H9 (cell line): Measurements from ENCODE around the gene AKR1C2. TPM values are rescaled to one million over a fixed set of nuclear protein-coding genes. Genes with fewer than 3 reads are reported as not detected.
"Not testable (repeated sequence)": the region's sequence is repeated elsewhere in the genome, so short reads cannot be mapped to it uniquely, and the experiment has no call there.

Source experiments
- DNase-seq: peaks from one replicate; pipeline ENCODE4 v3.0.0-alpha.2; 2017
- H2AFZ ChIP-seq: one replicate; pipeline ENCODE4 v1.6.1; 2013; ENCODE audit warnings: mild to moderate bottlenecking, low read length, control low read depth, moderate library complexity
- H2AK5ac ChIP-seq: 2 replicates; pipeline ENCODE4 v1.6.1; 2013; ENCODE audit warnings: low read length, control low read depth, mixed read lengths; ENCODE audit not compliant: insufficient read length
- H2BK120ac ChIP-seq: one replicate; pipeline ENCODE4 v1.6.1; 2013; ENCODE audit warnings: low read depth, mild to moderate bottlenecking, low read length, control low read depth, inconsistent platforms; ENCODE audit not compliant: poor library complexity, severe bottlenecking
- H2BK12ac ChIP-seq: 2 replicates; pipeline ENCODE4 v1.6.1; 2013; ENCODE audit warnings: low read length, control low read depth, mixed read lengths, low read depth; ENCODE audit not compliant: insufficient read length
- H2BK15ac ChIP-seq: 2 replicates; pipeline ENCODE4 v1.6.1; 2013; ENCODE audit warnings: low read depth, low read length, control low read depth
- H2BK20ac ChIP-seq: one replicate; pipeline ENCODE4 v1.6.1; 2013; ENCODE audit warnings: low read depth, mild to moderate bottlenecking, low read length, control low read depth, inconsistent platforms; ENCODE audit not compliant: poor library complexity, severe bottlenecking
- H2BK5ac ChIP-seq: 2 replicates; pipeline ENCODE4 v1.6.1; 2013; ENCODE audit warnings: low read length, control low read depth, mixed read lengths; ENCODE audit not compliant: insufficient read length
- H3K14ac ChIP-seq: 2 replicates; pipeline ENCODE4 v1.6.1; 2013; ENCODE audit warnings: low read length, control low read depth; ENCODE audit not compliant: insufficient read depth
- H3K18ac ChIP-seq: 2 replicates; pipeline ENCODE4 v1.6.1; 2013; ENCODE audit warnings: low read depth, mild to moderate bottlenecking, mixed read lengths, low read length, control low read depth; ENCODE audit not compliant: insufficient read length
- H3K23ac ChIP-seq: 2 replicates; pipeline ENCODE4 v1.6.1; 2013; ENCODE audit warnings: low read length, control low read depth, mixed read lengths, low read depth; ENCODE audit not compliant: insufficient read length
- H3K23me2 ChIP-seq: 2 replicates; pipeline ENCODE4 v1.6.1; 2013; ENCODE audit warnings: low read depth, mild to moderate bottlenecking, mixed read lengths, low read length, control low read depth; ENCODE audit not compliant: insufficient read length, poor library complexity, severe bottlenecking
- H3K27ac ChIP-seq: 2 replicates; pipeline ENCODE4 v1.5.1; 2013; ENCODE audit warnings: low read length, control low read depth, mixed read lengths, low read depth; ENCODE audit not compliant: insufficient read length
- H3K27me3 ChIP-seq: 2 replicates; pipeline ENCODE4 v1.6.1; 2013; ENCODE audit warnings: low read length, control low read depth, inconsistent platforms; ENCODE audit not compliant: insufficient read depth
- H3K4ac ChIP-seq: 2 replicates; pipeline ENCODE4 v1.6.1; 2013; ENCODE audit warnings: low read depth, mild to moderate bottlenecking, control low read depth, inconsistent platforms, low read length, moderate library complexity
- H3K4me1 ChIP-seq: 2 replicates; pipeline ENCODE4 v1.6.1; 2013; ENCODE audit warnings: low read length, control low read depth, inconsistent platforms; ENCODE audit not compliant: insufficient read depth
- H3K4me2 ChIP-seq: 2 replicates; pipeline ENCODE4 v1.6.1; 2013; ENCODE audit warnings: low read length, control low read depth, mixed read lengths; ENCODE audit not compliant: insufficient read length, insufficient read depth
- H3K56ac ChIP-seq: 2 replicates; pipeline ENCODE4 v1.6.1; 2013; ENCODE audit warnings: low read depth, mild to moderate bottlenecking, mixed read lengths, low read length, control low read depth; ENCODE audit not compliant: insufficient read length
- H3K79me1 ChIP-seq: 2 replicates; pipeline ENCODE4 v1.6.1; 2013; ENCODE audit warnings: low read depth, mild to moderate bottlenecking, moderate library complexity, low read length, control low read depth, inconsistent platforms; ENCODE audit not compliant: insufficient read depth, poor library complexity, severe bottlenecking
- H3K79me2 ChIP-seq: 2 replicates; pipeline ENCODE4 v1.6.1; 2013; ENCODE audit warnings: low read length, control low read depth, inconsistent platforms; ENCODE audit not compliant: insufficient read depth
- H3K9ac ChIP-seq: 2 replicates; pipeline ENCODE4 v1.6.1; 2013; ENCODE audit warnings: low read length, control low read depth, mixed read lengths; ENCODE audit not compliant: insufficient read length; ENCODE audit errors: extremely low read depth
- H3K9me3 ChIP-seq: one replicate; pipeline ENCODE4 v1.6.1; 2013; ENCODE audit warnings: low read depth, low read length, inconsistent platforms; ENCODE audit not compliant: control insufficient read depth
- H3T11ph ChIP-seq: one replicate; pipeline ENCODE4 v1.6.1; 2013; ENCODE audit warnings: mild to moderate bottlenecking, low read length, control low read depth, inconsistent platforms
- H4K20me1 ChIP-seq: one replicate; pipeline ENCODE4 v1.6.1; 2013; ENCODE audit not compliant: control insufficient read depth, insufficient read length, insufficient read depth
- H4K5ac ChIP-seq: 2 replicates; pipeline ENCODE4 v1.6.1; 2013; ENCODE audit warnings: low read depth, mild to moderate bottlenecking, mixed read lengths, low read length, control low read depth; ENCODE audit not compliant: insufficient read length
- H4K8ac ChIP-seq: replicated peaks from 2 replicates; pipeline ENCODE4 v1.6.1; 2013; ENCODE audit warnings: low read length, control low read depth, mixed read lengths, low read depth; ENCODE audit not compliant: insufficient read length
- H4K91ac ChIP-seq: 2 replicates; pipeline ENCODE4 v1.6.1; 2013; ENCODE audit warnings: low read depth, mild to moderate bottlenecking, moderate library complexity, mixed read lengths, low read length, control low read depth; ENCODE audit not compliant: insufficient read length
- H3K27ac Mint-ChIP-seq, 3 experiments: 2 replicates in 2 of 3; 3 replicates in 1 of 3; pipeline ENCODE4 v1.8.0; 2020 to 2021; ENCODE audit warnings: mixed read lengths in 3 of 3, mild to moderate bottlenecking in 1 of 3, moderate library complexity in 1 of 3
- H3K27me3 Mint-ChIP-seq: 2 replicates; pipeline ENCODE4 v1.8.0; 2021; ENCODE audit warnings: low read depth, mild to moderate bottlenecking, moderate library complexity, mixed read lengths
- H3K36me3 Mint-ChIP-seq, 3 experiments: 2 replicates in 2 of 3; 3 replicates in 1 of 3; pipeline ENCODE4 v1.8.0; 2020 to 2021; ENCODE audit warnings: low read depth in 3 of 3, mixed read lengths in 3 of 3; ENCODE audit not compliant: insufficient read depth in 1 of 3
- H3K4me1 Mint-ChIP-seq, 2 experiments: 2 replicates each; pipeline ENCODE4 v1.8.0; 2020; ENCODE audit warnings: mixed read lengths in 2 of 2
- H3K4me3 Mint-ChIP-seq, 2 experiments: 2 replicates in 1 of 2; 3 replicates in 1 of 2; pipeline ENCODE4 v1.8.0; 2020 to 2021; ENCODE audit warnings: mild to moderate bottlenecking in 2 of 2, mixed read lengths in 2 of 2, moderate library complexity in 1 of 2
- H3K9me3 Mint-ChIP-seq, 2 experiments: 2 replicates in 1 of 2; 3 replicates in 1 of 2; pipeline ENCODE4 v1.8.0; 2020; ENCODE audit warnings: mild to moderate bottlenecking in 2 of 2, mixed read lengths in 2 of 2, moderate library complexity in 1 of 2
- WGBS: extraction: QIAGEN DNeasy Blood & Tissue Kit; methylation state at CpG from one replicate; pipeline ENCODE4 v1.1.7; 2013; ENCODE audit warnings: missing lambda C conversion rate, low lambda C conversion rate, mixed read lengths; ENCODE audit not compliant: insufficient read length; ENCODE audit errors: extremely low coverage; 5-methylcytosine and 5-hydroxymethylcytosine counted together
- total RNA-seq: library from RNA; stranded (reverse); gene quantifications from 2 replicates; pipeline ENCODE4 v1.2.1, GENCODE V29; 2021

The AKR1C2 gene
- total RNA-seq, 1 experiment from 2014 or later = 0.74 TPM

- not testable (repeated sequence) for H2AK5ac ChIP-seq, H4K20me1 ChIP-seq, H4K5ac ChIP-seq, H3K27ac Mint-ChIP-seq, H3K14ac ChIP-seq, H3K27me3 Mint-ChIP-seq, H3K9ac ChIP-seq, H3K9me3 ChIP-seq, DNase-seq, H3K23me2 ChIP-seq, H3K4me1 Mint-ChIP-seq, H3K27ac ChIP-seq, H3K56ac ChIP-seq, H3K4ac ChIP-seq, H3K18ac ChIP-seq, H4K8ac ChIP-seq, H2AFZ ChIP-seq, H2BK120ac ChIP-seq, H3K4me1 ChIP-seq, H3T11ph ChIP-seq, H3K36me3 Mint-ChIP-seq, H2BK12ac ChIP-seq, H2BK5ac ChIP-seq, H4K91ac ChIP-seq, H3K23ac ChIP-seq, H2BK15ac ChIP-seq, H3K4me2 ChIP-seq, H3K27me3 ChIP-seq, H3K79me1 ChIP-seq, H3K4me3 Mint-ChIP-seq, H2BK20ac ChIP-seq, H3K79me2 ChIP-seq
- H3K9me3 Mint-ChIP-seq = peaks cover 3 to 20% of the 10 kb centered on the region in 2 experiments
- WGBS = no CpG with 5 or more reads among the region's 1 CpG
Measured at GRCh38 chr10:4973294-4973693, 30.4 kb downstream of the AKR1C2 start.

GRCh38 chr10:4972369-4973142 is 31.1 kb downstream of the AKR1C2 start:
- H3K23me2 ChIP-seq, H3K36me3 Mint-ChIP-seq, H3T11ph ChIP-seq, H3K4me1 Mint-ChIP-seq, DNase-seq, H4K5ac ChIP-seq, H3K9ac ChIP-seq, H2BK5ac ChIP-seq, H3K27me3 ChIP-seq, H3K27me3 Mint-ChIP-seq, H2BK120ac ChIP-seq, H3K4me2 ChIP-seq, H3K27ac Mint-ChIP-seq, H3K4me1 ChIP-seq, H3K4ac ChIP-seq, H3K4me3 Mint-ChIP-seq, H3K18ac ChIP-seq, H2BK12ac ChIP-seq, H2AK5ac ChIP-seq, H2BK20ac ChIP-seq, H3K79me2 ChIP-seq, H3K27ac ChIP-seq, H3K56ac ChIP-seq, H3K23ac ChIP-seq, H2BK15ac ChIP-seq, H3K14ac ChIP-seq, H4K8ac ChIP-seq, H3K9me3 ChIP-seq, H3K79me1 ChIP-seq, H2AFZ ChIP-seq, H4K91ac ChIP-seq, H4K20me1 ChIP-seq: not testable (repeated sequence)
- H3K9me3 Mint-ChIP-seq = peaks cover 3 to 20% of the 10 kb centered on the region in 2 experiments
- no CpG with 5 or more reads among the region's 18 CpGs for WGBS
